ENCODE data around the gene ITK.

DNA sequence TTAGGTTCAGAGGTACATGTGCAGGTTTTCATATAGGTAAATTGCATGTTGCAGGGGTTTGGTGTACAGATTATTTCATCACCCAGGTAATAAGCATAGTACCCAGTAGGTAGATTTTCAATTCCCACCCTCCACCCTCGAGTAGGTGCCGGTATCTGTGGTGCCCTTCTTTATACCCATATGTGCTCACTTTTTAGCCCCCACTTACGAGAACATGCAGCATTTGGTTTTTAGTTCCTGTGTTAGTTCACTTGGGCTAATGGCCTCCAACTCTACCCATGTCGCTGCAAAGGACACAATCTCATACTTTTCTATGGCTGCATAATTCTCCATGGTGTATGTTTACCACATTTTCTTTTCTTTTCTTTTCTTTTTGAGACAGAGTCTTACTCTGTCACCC, 21.2 kb downstream of the ITK start:
- TF ChIP-seq ELF4 (IDR thresholded peaks at IDR 0.05) = no peak
- TF ChIP-seq SUZ12 (IDR thresholded peaks at IDR 0.05) = no peak
- no peak for TF ChIP-seq NFRKB (IDR thresholded peaks at IDR 0.05)
- TF ChIP-seq SP1 (IDR thresholded peaks at IDR 0.05) = no peak
- no peak for TF ChIP-seq HDGF (IDR thresholded peaks at IDR 0.05; ENCODE audit: borderline replicate concordance)
- no peak for TF ChIP-seq LEF1 (IDR thresholded peaks at IDR 0.05; ENCODE audit: borderline replicate concordance)
- TF ChIP-seq ZNF384 (IDR thresholded peaks at IDR 0.05) = no peak
- no peak for TF ChIP-seq L3MBTL2 (conservative IDR thresholded peaks at IDR 0.05)

Measured in HEK293T (cell line).